Left kidney (tissue), 8 donors: Measurements from ENCODE around the gene ADPRHL1. TPM values are rescaled to one million over a fixed set of nuclear protein-coding genes. Genes with fewer than 3 reads are reported as not detected.
A peak's percentile ranks its signal among the peaks of the same experiment; 100 is the strongest.

Source experiments
- DNase-seq: peaks from one replicate; pipeline ENCODE4 v3.0.0-alpha.2; 2013
- long read RNA-seq, 8 donors: transcript quantifications; one replicate each; lab custom pipeline, GENCODE V29; 2026
- polyA plus RNA-seq: library from polyadenylated mRNA; unstranded; fragments of 120-200 nt; gene quantifications from one replicate; pipeline ENCODE4 v1.2.1, GENCODE V29; 2013; ENCODE audit not compliant: insufficient read length

ADPRHL1 gene
- 5.2 TPM for polyA plus RNA-seq
- long read RNA-seq, donor 1, partial matches to known transcripts: 0 of 3 reads
- long read RNA-seq, donor 1, other reads (novel, unspliced or antisense): 0 of 3 reads
- long read RNA-seq, donor 2: 0 reads
- long read RNA-seq, donor 3, partial matches to known transcripts: 0 of 1 reads
- long read RNA-seq, donor 3, other reads (novel, unspliced or antisense): 0 of 1 reads
- long read RNA-seq, donor 4: 0 reads
- long read RNA-seq, donor 5: 0 reads
- long read RNA-seq, donor 6, partial matches to known transcripts: 0 of 2 reads
- long read RNA-seq, donor 6, other reads (novel, unspliced or antisense): 0 of 2 reads
- long read RNA-seq, donor 7, partial matches to known transcripts: 0 of 1 reads
- long read RNA-seq, donor 7, other reads (novel, unspliced or antisense): 0 of 1 reads
- long read RNA-seq, donor 8, partial matches to known transcripts: 0 of 1 reads
- long read RNA-seq, donor 8, other reads (novel, unspliced or antisense): 0 of 1 reads

DNA sequence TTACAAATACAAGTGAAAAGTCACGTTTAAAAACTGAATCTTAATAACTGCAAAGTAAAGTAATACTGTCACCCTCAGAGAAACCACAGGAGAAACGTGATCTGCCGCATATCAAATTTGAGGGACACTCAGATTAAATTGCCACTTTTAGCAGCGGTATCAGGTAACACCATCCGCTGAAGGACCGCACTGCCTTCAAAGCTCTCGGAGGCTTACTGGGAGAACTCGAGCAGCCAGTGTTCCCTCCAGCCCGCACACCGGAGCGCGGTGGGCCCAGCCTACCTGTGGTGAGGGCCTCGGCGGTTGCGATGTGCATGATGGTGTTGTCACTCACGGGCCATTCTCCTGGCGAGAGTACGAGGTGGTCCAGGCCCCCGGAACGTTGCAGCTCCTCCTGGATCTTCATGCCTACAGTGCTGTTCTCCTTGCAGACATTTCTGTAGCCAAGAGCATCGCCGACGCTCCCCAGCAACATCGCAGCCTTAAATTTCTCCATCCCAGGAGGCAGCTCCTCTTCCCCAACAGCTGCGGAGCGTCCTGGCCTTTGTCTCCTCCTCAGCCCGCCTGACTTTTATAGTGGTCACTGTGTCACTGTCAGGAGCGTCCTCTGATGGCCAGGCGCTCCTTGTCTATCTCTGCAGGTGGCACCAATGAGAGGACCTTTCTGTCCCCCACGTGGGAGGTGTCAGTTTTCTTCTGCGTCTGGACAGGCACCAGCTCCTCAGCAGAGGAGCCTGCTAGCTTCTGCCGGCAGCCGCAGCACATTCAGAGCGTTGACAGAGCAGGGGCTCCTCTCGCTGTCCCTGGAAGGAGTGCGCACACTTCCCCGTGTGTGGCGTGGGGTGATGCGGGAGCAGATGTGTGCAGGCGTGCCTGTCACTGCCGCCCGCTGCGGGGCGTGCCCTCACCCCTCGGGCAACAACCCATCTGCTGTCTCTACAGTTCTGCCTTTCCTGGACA is at the start of gene ADPRHL1:
ADPRHL1 (minus strand) TSS at position 547 of the 960 bp plus-strand sequence; CDS start at position 496, 51 bp downstream.
- DNase-seq: peak; percentile 67

DNA sequence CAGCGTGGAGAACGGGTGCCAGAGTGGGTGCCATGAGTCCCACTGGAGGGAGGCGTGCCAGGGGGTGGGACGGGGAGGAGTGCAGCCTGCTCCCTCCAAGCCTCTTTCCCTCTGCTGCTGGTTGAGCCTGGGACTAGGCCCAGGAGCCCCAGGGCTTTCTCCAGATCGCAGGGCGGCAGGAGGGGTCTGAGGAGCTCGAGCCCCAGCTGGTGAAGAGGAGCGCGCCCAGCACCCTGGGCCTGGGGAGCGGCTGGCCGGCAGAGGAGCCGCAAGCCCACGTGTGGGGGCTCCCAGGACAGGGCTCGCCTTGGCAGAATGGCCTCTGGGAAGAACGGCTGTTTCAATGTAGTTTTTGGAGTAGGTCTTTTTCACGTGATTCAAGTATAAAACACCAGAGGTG is 49.4 kb upstream of the ADPRHL1 start:
- no peak for DNase-seq

DNA sequence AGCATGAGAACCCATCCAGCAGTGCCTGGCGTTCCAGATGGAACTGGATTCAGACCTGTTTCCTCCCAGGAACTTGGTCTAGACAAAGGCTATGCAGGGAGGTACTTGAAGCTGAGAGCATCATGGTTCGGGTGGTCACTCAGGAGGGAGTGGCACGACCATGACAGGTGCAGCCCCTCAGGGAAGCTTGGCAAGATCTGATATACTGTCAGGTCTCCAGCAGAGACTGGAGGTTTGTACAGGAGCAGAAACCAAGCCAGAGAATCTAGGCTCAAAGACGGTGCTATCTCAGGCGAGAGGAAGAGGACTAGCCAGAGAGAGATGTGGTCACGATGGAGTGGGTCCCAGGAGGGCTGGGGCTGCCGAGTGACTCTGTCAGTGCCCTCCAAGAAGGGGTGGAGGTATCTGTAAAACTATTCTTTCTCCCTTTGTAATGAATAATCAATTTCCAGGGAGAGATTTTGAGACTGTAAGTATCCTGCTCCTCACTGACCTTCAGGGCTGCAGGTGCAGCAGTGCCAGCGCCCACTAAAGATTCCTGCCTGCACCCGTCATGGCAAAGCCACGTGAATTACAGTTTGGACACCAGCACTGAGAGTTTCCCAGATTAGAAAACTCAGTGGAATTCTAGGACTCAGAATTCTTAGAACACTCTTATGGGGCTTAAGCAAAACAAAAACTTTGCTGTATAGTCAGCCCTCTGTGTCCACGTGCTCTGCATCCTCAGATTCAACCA is 47.4 kb upstream of the ADPRHL1 start:
- DNase-seq: no peak

DNA sequence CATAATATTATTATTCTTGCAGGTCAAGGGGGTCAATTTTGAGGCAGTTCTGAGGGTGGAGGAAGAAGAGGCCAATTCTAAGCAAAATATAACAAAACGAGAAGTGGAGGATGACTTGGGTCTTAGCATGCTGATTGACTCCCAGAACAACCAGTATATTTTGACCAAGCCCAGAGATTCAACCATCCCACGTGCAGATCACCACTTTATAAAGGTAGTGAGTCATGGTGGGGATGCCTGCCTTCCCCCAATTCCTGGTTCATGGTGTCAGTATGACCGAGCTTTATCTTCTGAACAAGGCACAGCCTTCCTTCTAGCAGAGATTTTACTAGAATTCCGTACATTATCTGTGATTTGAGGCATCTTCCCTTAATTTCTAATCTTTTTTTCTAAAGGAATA is 46.6 kb upstream of the ADPRHL1 start:
- DNase-seq: no peak

DNA sequence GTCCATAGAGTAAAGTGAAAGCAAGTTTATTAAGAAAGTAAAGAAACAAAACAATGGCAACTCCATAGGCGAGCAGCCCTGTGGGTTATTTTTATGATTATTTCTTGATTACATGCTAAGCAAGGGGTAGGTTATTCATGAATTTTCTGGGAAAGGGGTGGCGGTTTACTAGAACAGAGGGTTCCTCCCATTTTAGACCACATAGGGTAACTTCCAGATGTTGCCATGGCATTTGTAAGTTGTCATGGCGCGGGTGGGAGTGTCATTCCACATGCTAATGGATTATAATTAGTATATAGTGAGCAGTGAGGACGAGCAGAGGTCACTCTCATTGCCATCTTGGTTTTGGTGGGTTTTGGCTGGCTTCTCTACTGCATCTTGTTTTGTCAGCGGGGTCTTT is 45.6 kb upstream of the ADPRHL1 start:
- DNase-seq: no peak

DNA sequence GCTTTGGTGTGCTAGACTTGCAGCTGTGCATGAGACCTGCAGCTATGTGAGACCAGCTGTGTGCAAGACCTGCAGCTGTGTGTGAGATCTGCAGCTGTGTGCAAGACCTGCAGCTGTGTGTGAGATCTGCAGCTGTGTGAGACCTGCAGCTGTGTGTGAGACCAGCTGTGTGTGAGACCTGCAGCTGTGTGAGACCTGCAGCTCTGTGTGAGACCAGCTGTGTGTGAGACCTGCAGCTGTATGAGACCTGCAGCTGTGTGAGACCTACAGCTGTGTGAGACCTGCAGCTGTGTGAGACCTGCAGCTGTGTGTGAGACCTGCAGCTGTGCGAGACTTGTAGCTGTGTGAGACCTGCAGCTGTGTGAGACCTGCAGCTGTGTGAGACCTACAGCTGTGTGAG is 43.9 kb upstream of the ADPRHL1 start:
- no peak for DNase-seq

DNA sequence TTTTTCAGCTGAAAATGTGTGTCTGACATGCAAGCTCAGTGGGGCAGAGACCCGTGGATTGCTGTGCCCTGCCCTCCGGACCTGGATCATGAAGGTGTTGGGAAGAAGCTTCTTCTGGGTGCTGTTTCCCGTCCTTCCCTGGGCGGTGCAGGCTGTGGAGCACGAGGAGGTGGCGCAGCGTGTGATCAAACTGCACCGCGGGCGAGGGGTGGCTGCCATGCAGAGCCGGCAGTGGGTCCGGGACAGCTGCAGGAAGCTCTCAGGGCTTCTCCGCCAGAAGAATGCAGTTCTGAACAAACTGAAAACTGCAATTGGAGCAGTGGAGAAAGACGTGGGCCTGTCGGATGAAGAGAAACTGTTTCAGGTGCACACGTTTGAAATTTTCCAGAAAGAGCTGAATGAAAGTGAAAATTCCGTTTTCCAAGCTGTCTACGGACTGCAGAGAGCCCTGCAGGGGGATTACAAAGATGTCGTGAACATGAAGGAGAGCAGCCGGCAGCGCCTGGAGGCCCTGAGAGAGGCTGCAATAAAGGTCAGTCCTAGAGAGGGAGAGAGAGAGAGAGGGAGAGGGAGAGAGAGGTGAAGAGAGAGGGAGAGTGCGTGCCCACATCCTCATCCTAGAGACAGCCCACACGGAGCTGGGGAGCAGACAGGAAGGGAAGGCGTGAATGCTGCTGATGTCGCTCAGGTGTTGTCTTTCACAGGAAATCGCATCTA is 42.4 kb upstream of the ADPRHL1 start:
- DNase-seq: peak; percentile 47

DNA sequence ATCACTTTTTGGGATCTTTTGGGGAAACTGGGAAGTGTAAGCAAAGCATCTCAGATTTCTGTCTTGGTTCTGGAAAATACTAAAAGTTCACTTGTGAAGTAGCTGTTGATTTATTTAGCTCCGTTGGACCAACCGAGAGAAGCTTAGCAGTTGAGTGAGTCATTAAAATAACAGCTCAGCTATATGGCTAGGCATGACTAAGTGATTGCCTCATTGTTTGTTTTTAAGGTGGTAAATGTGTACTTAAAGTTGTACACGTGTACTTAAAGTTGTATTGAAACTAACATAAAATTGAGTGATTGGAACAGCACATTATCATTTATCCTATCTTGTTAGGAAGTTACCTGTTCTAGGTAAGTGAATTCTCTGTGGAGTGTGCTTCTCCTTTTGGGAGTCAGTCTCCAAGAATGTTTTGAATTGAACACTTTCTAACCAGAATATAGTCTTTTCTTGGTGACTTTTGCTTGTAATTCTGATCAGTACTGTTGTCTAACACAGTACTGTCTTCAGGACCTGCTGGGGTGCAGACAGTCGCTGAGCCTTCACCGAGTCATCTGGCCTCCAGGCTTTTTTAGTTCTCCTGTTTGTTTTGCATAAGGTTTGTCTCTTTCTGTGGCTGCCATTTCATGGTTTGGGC is 40.1 kb upstream of the ADPRHL1 start:
- DNase-seq: peak; percentile 59

DNA sequence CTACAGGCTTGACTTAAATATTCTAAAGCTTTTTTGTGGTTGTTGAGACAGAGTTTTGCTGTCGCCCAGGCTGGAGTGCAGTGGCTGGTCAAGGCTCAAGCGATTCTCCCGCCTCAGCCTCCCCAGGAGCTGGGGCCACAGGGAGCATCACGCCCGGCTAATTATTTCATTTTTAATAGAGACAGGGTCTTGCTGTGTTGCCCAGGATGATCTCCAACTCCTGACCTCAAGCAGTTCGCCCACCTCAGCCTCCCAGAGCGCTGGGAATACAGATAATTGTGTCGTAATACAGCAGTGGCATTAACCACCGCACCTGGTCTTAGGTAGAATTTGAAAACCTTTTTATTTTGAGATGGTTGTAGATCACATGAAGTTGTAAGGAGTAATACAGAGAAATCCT is 38.7 kb upstream of the ADPRHL1 start:
- DNase-seq: no peak

DNA sequence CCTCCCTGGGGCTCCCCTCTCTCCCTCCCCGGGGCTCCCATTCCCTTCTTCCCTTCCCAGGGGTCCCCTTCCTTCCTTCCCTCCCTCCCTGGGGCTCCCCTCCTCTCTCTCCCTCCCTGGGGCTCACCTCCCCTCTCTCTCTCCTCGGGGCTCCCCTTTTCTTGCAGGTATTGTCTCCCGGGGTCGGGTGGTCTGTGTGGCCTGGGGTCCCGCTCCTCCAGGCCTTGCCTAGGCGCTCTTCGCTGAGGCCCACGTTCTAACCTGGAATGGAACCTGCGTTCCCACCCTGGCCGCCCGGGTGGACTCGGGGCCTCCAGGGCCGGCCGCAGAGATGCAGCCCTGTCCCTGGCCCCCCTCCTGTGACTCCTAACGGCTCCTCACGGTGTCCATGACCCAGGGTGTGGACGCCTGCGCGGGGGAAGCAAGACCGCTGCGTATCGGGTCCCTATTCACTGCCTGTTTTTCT is 38.2 kb upstream of the ADPRHL1 start:
- DNase-seq: peak; percentile 22

DNA sequence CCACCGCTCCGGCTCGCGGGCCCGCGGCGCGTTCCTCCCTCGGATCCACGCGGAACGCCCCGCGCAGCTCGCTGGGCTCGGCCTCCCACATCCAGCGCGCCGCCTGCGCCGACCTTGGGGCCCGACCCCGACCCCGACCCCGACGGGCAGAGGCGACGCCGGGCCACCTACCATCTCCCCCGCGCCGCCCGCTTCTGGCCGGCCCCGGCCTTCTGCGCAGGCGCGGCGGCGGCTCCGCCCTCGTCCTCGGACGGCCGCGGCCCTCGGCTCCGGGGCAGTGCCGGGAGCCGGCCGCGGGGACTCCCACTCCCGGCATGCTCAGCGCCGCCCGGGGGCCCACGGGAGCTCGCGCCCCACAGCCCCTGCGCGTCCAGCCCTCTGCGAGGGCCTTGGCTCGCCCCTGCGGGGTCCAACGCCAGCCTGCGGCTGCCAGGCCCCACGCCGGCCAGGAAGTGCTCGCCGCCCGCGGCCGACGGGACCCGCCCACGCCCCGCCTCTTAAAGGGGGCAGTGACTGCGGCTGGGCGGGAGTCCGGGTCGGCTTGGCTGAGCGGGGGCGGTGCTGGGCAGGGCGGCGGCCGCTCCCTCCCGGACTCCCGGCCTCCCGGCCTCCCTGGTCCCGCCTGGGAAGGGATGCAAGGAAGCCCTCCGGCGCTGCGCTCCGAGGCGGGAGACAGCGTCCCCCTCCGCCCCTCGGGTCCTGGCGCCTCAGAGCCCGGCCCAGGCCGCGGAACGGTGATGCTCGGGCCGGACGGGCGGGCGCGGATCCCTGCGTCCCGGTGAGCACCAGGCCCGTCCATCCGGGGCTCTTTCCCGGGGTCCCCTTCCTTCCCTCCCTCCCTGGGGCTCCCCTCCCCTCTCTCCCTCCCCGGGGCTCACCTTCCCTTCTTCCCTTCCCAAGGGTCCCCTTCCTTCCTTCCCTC is 37.5 kb upstream of the ADPRHL1 start, which contains the start of gene DCUN1D2:
DCUN1D2 (minus strand) TSS at position 216 of the 922 bp plus-strand sequence; CDS start at position 174, 42 bp downstream.
- DNase-seq: peak; percentile 89

DNA sequence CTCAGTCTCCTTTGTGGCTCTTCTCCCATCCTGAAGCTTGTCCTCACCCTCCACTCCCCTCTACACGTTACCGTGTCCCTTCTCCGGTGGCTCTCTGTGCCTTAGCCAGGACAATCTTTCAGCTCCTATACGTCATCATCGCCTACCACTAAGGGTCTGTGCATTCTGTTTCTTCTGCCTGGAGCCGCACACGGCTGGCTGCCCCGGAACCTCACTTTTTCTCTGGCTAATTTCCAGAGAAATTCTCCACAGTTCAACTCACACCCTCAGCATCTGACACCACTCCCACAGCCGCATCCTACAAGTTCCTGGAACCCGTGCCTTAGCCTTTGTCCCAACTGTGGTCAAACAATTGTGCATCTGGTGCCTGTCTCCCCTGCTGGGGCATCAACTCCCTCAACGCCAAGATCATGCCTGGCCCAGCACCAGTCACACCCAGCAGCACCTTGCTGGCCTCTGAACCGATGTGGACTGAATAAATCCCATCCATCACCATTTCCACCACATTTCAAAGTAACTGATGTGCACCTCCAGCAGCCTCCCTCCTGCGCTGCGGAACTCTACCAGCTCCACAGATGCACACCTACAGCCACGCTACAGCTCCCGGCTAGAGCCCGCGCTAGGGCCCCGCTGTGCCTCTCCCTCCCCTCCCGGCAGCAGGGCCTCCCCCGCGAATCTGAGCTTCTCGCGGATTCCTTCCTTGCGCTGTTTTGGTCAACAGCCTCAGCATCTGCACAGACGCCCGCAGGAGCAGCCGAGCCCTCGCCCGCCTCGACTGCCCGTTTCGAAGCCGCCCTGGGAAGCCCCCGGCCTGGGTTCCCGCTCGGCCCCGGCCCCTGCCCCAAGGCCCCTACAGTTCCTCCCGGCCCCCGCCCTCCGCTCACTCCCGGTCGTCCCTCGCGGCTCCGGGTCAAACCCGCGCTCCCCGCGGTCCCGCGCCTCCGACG is 36.5 kb upstream of the ADPRHL1 start:
- DNase-seq: no peak

DNA sequence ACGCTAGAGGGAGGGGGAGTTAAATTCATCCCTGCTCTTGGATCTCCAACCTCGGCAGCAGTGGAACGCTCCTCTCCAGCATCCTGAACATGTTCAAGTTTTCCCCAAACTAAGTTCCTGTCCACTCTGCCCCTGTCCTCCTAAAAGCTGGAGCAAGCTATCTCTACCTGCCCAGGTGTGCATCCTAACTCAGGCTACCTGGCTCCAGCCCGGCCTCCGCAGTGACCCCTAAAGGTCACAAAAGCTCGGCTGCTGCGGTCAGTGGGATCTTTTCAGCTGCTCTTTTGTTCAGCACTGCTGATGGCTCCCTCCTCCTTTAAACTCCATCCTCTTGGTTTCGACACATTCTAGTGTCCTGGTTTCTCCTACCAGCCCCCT is 35.9 kb upstream of the ADPRHL1 start:
- no peak for DNase-seq

DNA sequence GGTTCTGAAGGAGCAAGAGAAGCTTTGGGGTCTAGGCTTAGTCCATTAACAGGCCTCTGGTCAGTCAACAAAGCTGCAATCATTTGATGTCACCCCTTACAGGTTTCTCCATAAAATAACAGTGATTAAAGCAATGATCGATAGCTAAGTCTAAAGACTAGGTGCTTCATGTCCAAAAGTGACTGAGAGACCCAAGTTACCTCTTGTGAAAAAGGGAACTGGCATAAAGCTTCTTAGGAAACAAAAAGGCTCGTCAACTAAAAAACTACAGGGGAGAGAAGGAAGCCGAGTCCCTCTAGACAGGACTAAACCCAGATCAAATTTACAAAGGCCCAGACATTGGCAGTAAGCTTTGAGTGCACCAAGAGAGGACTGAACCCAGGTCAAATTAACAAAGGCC is 35.0 kb upstream of the ADPRHL1 start:
- no peak for DNase-seq

DNA sequence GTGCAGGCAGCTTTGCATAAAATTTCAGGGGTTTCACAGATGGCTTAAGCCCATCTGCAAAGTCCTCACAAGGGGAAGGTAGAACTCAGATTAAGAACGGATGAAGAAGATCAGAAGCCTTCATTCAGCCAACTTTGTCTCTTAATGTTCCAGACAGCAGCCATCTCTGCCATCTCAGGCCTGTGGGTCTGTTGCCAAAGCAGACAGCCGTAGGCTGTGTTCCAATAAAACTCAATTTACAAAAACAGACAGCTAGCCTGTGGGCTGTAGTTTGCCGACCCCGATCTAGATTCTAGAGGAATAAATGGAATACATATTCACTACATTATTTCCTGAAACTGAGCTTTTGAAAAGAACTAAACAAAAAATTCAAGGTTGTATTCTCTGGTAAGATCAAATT is 33.4 kb upstream of the ADPRHL1 start:
- no peak for DNase-seq

DNA sequence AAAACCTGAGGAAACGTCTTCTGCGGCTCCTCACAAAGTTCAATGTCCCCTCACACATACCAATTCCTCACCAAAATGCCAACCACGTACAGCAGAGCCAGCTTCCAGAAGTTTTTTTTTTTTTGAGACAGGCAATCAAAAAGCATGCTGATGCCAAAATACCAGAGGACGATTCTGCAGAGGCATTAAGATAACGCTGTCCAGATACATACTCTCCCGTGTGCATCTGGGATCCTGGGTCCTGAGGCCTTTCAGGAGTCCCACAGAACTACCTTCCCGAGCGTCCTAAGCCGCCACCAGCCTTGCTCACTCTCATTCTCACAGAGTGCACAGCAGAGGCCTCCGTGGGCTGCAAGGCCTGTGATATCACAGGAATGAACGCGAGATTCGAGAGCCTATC is 32.3 kb upstream of the ADPRHL1 start:
- no peak for DNase-seq

DNA sequence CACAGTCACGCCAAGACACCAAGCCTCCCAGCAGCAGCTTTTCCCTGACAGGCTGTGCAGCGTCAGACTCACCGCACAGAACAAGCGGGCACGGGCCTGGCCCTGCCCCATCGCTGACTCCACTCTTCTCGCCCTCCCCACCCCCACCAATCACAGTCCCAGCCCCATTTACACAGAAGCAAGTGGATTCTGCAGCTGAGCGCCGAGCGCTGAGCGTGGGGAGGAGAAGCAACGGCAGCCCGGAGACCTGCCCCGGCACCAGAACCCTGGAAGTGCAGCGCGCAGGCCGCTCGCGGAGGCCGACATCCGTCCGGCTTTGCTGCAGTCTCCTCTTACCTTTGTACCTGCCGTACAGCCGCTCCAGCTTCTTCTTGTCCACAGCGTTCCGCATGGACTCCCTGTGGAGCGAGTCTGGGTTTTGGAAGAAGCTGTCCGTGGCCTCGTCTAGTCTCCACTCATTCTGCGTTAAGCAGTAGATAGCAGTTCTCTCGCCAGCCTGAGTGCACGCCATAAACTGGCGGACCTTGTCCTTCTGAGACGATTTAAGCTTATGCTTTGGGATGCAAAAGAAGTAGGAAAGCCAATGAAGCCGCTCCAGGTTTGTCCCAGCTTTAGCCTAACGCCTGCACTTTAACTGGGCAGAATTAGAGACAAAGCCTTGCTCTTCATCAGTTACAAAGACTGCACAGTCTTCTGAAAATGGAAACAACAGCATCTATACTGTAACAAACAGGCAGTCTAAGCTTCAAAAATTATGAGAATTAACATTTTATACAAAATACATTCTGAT is 30.4 kb upstream of the ADPRHL1 start:
- DNase-seq: no peak

DNA sequence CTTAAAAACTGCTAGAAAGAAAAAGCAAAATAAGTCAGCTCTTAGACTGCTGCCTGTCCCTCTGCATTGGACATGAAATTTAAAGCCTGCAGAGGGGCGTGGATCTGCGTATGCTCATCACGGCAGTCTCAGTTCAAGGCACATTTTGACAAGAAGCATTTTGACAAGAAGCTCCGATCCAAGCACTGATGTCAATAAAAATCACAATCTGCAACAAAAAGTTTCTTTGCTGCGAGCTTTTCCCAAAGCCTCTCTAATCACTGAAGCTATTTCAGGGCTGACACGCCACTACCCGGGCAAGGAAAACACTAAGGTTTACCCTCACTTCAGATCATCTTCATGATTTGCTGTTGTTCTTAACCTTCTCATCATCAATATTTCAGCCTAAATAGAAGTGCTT is 29.8 kb upstream of the ADPRHL1 start:
- no peak for DNase-seq
